Measurements from ENCODE around the gene PLEKHA3.
"Not testable (repeated sequence)": the region's sequence is repeated elsewhere in the genome, so short reads cannot be mapped to it uniquely, and the experiment has no call there.

Gene PLEKHA3

GRCh38 chr2:178450774-178451525, 29.3 kb upstream of the PLEKHA3 start, which contains the start of the genes PJVK and PRKRA:
Gene PJVK (plus strand): TSS chr2:178451378. CDS start chr2:178453410, 2,032 bp downstream.
Gene PRKRA (minus strand): TSS chr2:178451175. CDS start chr2:178451030, 145 bp downstream.
- DNase-seq (ENCODE audit: low spot score), result peak; percentile 98
- no peak for TF ChIP-seq CTCF (IDR thresholded peaks at IDR 0.05; ENCODE audit: extremely low read depth, insufficient read depth, missing control alignments)
- in situ Hi-C loops (cut with MboI; ENCODE audit: low pct_unique_long_range_greater_than_20kb, low sequenced_read_pairs, unreplicated experiment), result no loop called here

- in situ Hi-C loops (cut with MboI; ENCODE audit: low pct_unique_long_range_greater_than_20kb, low sequenced_read_pairs, unreplicated experiment), result no loop called here
- DNase-seq (ENCODE audit: low spot score), result no peak
- TF ChIP-seq CTCF (IDR thresholded peaks at IDR 0.05; ENCODE audit: extremely low read depth, insufficient read depth, missing control alignments), result no peak
Observed at GRCh38 chr2:178452334-178452733, 27.9 kb upstream of the PLEKHA3 start.

GRCh38 chr2:178452870-178453269, 27.4 kb upstream of the PLEKHA3 start:
- in situ Hi-C loops (cut with MboI; ENCODE audit: low pct_unique_long_range_greater_than_20kb, low sequenced_read_pairs, unreplicated experiment), result no loop called here
- no peak for DNase-seq (ENCODE audit: low spot score)

GRCh38 chr2:178455947-178456346, 24.3 kb upstream of the PLEKHA3 start:
- TF ChIP-seq CTCF (IDR thresholded peaks at IDR 0.05; ENCODE audit: extremely low read depth, insufficient read depth, missing control alignments), result no peak
- in situ Hi-C loops (cut with MboI; ENCODE audit: low pct_unique_long_range_greater_than_20kb, low sequenced_read_pairs, unreplicated experiment), result no loop called here
- DNase-seq (ENCODE audit: low spot score), result no peak

More at GRCh38 chr2:178452870-178453269, 27.4 kb upstream of the PLEKHA3 start:
- no peak for TF ChIP-seq CTCF (IDR thresholded peaks at IDR 0.05; ENCODE audit: extremely low read depth, insufficient read depth, missing control alignments)

GRCh38 chr2:178457390-178457886, 22.8 kb upstream of the PLEKHA3 start:
- no peak for TF ChIP-seq CTCF (IDR thresholded peaks at IDR 0.05; ENCODE audit: extremely low read depth, insufficient read depth, missing control alignments)
- in situ Hi-C loops (cut with MboI; ENCODE audit: low pct_unique_long_range_greater_than_20kb, low sequenced_read_pairs, unreplicated experiment), result no loop called here

GRCh38 chr2:178469219-178469849, 10.9 kb upstream of the PLEKHA3 start:
- in situ Hi-C loops (cut with MboI; ENCODE audit: low pct_unique_long_range_greater_than_20kb, low sequenced_read_pairs, unreplicated experiment), result no loop called here
- no peak for DNase-seq (ENCODE audit: low spot score)

More at GRCh38 chr2:178457390-178457886, 22.8 kb upstream of the PLEKHA3 start:
- DNase-seq (ENCODE audit: low spot score), result no peak

GRCh38 chr2:178471313-178471712, 8.9 kb upstream of the PLEKHA3 start:
- DNase-seq (ENCODE audit: low spot score); in situ Hi-C loops (cut with MboI; ENCODE audit: low pct_unique_long_range_greater_than_20kb, low sequenced_read_pairs, unreplicated experiment): not testable (repeated sequence)

More at GRCh38 chr2:178469219-178469849, 10.9 kb upstream of the PLEKHA3 start:
- no peak for TF ChIP-seq CTCF (IDR thresholded peaks at IDR 0.05; ENCODE audit: extremely low read depth, insufficient read depth, missing control alignments)
